ENCODE data around the gene FFAR3. TPM values are rescaled to one million over a fixed set of nuclear protein-coding genes. Genes with fewer than 3 reads are reported as not detected.

Gene FFAR3
- total and polyA plus RNA-seq, 9 of the 15 experiments (the other 6 are each of a cell fraction or from before 2014, with no cell fraction given): not detected

DNA sequence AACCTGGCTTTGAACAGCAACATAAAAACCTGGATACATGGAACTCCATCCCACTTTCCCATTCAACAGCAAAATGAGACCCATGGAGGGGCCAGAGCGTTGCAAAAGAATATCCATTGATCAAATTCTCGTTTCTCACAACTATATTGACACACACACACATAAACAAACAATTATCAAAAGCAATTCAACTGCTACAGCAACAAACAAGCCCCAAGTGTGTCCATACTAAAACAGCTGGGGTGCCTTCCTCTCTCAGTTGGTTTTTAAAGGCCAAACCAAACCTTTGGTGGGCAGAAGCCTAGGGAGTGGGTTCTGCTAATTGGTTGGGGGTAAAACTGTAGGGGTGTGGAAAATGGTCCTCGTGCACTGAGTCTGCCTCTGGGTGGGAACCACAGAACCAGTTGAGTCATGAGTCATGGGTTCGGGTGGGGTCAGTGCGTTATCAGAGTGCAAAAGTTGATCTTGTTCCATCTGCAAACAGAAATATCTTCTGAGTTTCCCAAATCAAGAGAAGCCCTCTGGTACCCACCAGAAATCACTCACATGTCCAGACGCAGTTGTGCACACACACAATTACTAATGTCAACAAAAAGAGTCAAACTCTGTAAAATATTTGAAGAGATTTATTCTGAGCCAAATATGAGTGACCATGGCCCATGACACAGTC lies 31.1 kb downstream of the FFAR3 start (continued):
- peak; percentile 59 for TF ChIP-seq CBFA2T2 (conservative IDR thresholded peaks at IDR 0.05)
- no peak for TF ChIP-seq E2F8 (IDR thresholded peaks at IDR 0.05; ENCODE audit: low read depth, partially characterized antibody)
- TF ChIP-seq CEBPB (tag; IDR thresholded peaks at IDR 0.05): no peak
- no peak; the same call in 1 of the 2 replicates for TF ChIP-seq ZNF766 (CRISPR knock-in tag; conservative IDR thresholded peaks at IDR 0.05)
- no peak for TF ChIP-seq SP2 (IDR thresholded peaks at IDR 0.05; ENCODE audit: extremely low read depth, low read depth, low read length, poor library complexity, severe bottlenecking)
- no peak for TF ChIP-seq FOXA1 (IDR thresholded peaks at IDR 0.05; ENCODE audit: borderline replicate concordance)
- TF ChIP-seq SNRNP70 (optimal IDR thresholded peaks at IDR 0.05; ENCODE audit: low read depth, low read length): no peak
- peak; percentile 79 for TF ChIP-seq ZNF592 (IDR thresholded peaks at IDR 0.05)
- TF ChIP-seq, protein P1, sequence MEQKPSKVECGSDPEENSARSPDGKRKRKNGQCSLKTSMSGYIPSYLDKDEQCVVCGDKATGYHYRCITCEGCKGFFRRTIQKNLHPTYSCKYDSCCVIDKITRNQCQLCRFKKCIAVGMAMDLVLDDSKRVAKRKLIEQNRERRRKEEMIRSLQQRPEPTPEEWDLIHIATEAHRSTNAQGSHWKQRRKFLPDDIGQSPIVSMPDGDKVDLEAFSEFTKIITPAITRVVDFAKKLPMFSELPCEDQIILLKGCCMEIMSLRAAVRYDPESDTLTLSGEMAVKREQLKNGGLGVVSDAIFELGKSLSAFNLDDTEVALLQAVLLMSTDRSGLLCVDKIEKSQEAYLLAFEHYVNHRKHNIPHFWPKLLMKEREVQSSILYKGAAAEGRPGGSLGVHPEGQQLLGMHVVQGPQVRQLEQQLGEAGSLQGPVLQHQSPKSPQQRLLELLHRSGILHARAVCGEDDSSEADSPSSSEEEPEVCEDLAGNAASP (IDR thresholded peaks at IDR 0.05): peak; percentile 66; the same call in 1 of the 2 replicates
- TF ChIP-seq, protein P2, sequence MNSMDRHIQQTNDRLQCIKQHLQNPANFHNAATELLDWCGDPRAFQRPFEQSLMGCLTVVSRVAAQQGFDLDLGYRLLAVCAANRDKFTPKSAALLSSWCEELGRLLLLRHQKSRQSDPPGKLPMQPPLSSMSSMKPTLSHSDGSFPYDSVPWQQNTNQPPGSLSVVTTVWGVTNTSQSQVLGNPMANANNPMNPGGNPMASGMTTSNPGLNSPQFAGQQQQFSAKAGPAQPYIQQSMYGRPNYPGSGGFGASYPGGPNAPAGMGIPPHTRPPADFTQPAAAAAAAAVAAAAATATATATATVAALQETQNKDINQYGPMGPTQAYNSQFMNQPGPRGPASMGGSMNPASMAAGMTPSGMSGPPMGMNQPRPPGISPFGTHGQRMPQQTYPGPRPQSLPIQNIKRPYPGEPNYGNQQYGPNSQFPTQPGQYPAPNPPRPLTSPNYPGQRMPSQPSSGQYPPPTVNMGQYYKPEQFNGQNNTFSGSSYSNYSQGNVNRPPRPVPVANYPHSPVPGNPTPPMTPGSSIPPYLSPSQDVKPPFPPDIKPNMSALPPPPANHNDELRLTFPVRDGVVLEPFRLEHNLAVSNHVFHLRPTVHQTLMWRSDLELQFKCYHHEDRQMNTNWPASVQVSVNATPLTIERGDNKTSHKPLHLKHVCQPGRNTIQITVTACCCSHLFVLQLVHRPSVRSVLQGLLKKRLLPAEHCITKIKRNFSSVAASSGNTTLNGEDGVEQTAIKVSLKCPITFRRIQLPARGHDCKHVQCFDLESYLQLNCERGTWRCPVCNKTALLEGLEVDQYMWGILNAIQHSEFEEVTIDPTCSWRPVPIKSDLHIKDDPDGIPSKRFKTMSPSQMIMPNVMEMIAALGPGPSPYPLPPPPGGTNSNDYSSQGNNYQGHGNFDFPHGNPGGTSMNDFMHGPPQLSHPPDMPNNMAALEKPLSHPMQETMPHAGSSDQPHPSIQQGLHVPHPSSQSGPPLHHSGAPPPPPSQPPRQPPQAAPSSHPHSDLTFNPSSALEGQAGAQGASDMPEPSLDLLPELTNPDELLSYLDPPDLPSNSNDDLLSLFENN (IDR thresholded peaks at IDR 0.05; ENCODE audit: low read depth in 2 of 2, low read length in 2 of 2): no peak
- TF ChIP-seq ZNF707 (CRISPR knock-in tag; conservative IDR thresholded peaks at IDR 0.05): no peak
- no peak for TF ChIP-seq CBX8 (IDR thresholded peaks at IDR 0.05; ENCODE audit: borderline replicate concordance, extremely low read depth, low read depth, low read length, poor library complexity, severe bottlenecking)
- TF ChIP-seq USF2 (CRISPR knock-in tag; IDR thresholded peaks at IDR 0.05): no peak
